ENCODE measurements around the gene ZNF324.

- TF ChIP-seq POLR2A (IDR thresholded peaks at IDR 0.05) = no peak
- no peak for TF ChIP-seq CTCF (IDR thresholded peaks at IDR 0.05)
- TF ChIP-seq POLR2AphosphoS5 (IDR thresholded peaks at IDR 0.05) = no peak
- no peak for TF ChIP-seq EP300 (IDR thresholded peaks at IDR 0.05)
Measured at GRCh38 chr19:58453743-58454142, 13.1 kb upstream of the ZNF324 start.
